ACHN (cell line): ENCODE data around the gene ATP5F1D.
A peak's percentile ranks its signal among the peaks of the same experiment; 100 is the strongest.

Experiments used
- DNase-seq: peaks from one replicate; pipeline ENCODE4 v3.0.0-alpha.2; 2015
- in situ Hi-C: cut with HindIII; loops from 2 replicates; pipeline ENCODE4 v1.10.0; 2017; ENCODE audit warnings: low sequenced_read_pairs, low pct_ligation_motif_present, low pct_unique_long_range_greater_than_20kb

ATP5F1D gene

GRCh38 chr19:1274081-1274851 lies 32.7 kb downstream of the ATP5F1D start:
- in situ Hi-C loops, result no loop called here
- DNase-seq, result no peak

GRCh38 chr19:1274852-1275259 lies 33.3 kb downstream of the ATP5F1D start:
- in situ Hi-C loops, result no loop called here

GRCh38 chr19:1275260-1275975 lies 33.9 kb downstream of the ATP5F1D start, which contains the start of gene FAM174C:
TSS of gene FAM174C (plus strand) at chr19:1275530. CDS start at chr19:1275550, 20 bp downstream.
- in situ Hi-C loops, result no loop called here
- DNase-seq, result peak; percentile 94

More at GRCh38 chr19:1274852-1275259, 33.3 kb downstream of the ATP5F1D start:
- DNase-seq, result no peak

GRCh38 chr19:1275976-1276627 lies 34.6 kb downstream of the ATP5F1D start:
- no peak for DNase-seq
- in situ Hi-C loops, result no loop called here

- in situ Hi-C loops, result no loop called here
- DNase-seq, result no peak
Observed at GRCh38 chr19:1276628-1277022, 35.1 kb downstream of the ATP5F1D start.

- in situ Hi-C loops, result no loop called here
- DNase-seq, result no peak
Observed at GRCh38 chr19:1277061-1277460, 35.5 kb downstream of the ATP5F1D start.

- in situ Hi-C loops, result no loop called here
- DNase-seq, result no peak
Observed at GRCh38 chr19:1278074-1278473, 36.5 kb downstream of the ATP5F1D start.

GRCh38 chr19:1278713-1279660 lies 37.4 kb downstream of the ATP5F1D start:
- in situ Hi-C loops, result no loop called here
- no peak for DNase-seq

GRCh38 chr19:1279782-1280341 lies 38.3 kb downstream of the ATP5F1D start:
- in situ Hi-C loops, result no loop called here
- DNase-seq, result peak; percentile 77

GRCh38 chr19:1280636-1281568 lies 39.4 kb downstream of the ATP5F1D start:
- in situ Hi-C loops, result no loop called here

GRCh38 chr19:1281569-1282287 lies 40.2 kb downstream of the ATP5F1D start:
- in situ Hi-C loops, result no loop called here

More at GRCh38 chr19:1280636-1281568, 39.4 kb downstream of the ATP5F1D start:
- DNase-seq, result no peak

GRCh38 chr19:1282588-1283206 lies 41.1 kb downstream of the ATP5F1D start:
- DNase-seq, result no peak
- in situ Hi-C loops, result no loop called here

More at GRCh38 chr19:1281569-1282287, 40.2 kb downstream of the ATP5F1D start:
- DNase-seq, result no peak

GRCh38 chr19:1283207-1283916 lies 41.8 kb downstream of the ATP5F1D start:
- no peak for DNase-seq
- in situ Hi-C loops, result no loop called here

- DNase-seq, result no peak
- in situ Hi-C loops, result no loop called here
Observed at GRCh38 chr19:1283917-1284292, 42.4 kb downstream of the ATP5F1D start.

GRCh38 chr19:1284293-1284978 lies 42.9 kb downstream of the ATP5F1D start:
- DNase-seq, result no peak
- in situ Hi-C loops, result no loop called here
